GM12872 (cell line): ENCODE measurements around the gene ZNF814.

ENCODE experiments used
- TF ChIP-seq, protein P1 (sequence below): IDR thresholded peaks from 3 replicates; pipeline ENCODE4 v1.5.1; 2011; ENCODE audit warnings: low read depth, mild to moderate bottlenecking, low read length, moderate library complexity; ENCODE audit not compliant: insufficient read depth

Gene ZNF814

DNA sequence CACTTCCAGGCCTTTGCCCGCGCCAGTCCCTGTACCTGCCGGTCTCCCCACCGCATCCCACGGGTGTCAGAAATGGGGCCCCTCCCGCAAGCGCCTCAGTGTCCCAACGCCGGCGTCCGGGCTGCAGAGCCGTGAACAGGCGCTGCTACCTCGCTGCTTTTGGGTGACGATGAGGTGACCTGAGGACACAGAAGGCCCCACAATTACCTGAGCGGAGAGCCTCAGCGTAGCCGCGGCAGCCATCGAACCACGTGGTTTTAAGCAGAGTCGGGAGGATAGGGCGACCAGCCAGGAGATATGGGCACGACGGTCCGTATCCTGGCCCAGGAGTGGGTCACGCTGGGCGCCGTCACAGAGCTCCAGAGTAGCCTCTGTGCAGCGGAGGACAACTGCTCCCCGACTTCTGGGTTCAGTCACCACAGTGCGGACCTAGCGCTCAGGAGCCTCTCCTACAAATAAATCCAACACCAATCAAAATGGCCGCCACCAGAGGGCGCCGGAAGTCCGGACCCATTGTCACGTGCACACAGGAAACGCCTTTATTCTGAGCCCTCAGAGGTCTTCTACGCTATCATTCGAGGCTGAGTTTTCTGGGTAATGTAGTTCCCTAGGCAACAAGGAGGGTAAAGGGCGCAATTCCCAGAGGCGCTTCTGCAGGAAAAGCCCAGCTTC, at the start of gene ZNF814:
ZNF814 (minus strand) TSS at position 478 of the 672 bp plus-strand sequence; CDS start at position 243, 235 bp downstream.
- TF ChIP-seq, protein P1, sequence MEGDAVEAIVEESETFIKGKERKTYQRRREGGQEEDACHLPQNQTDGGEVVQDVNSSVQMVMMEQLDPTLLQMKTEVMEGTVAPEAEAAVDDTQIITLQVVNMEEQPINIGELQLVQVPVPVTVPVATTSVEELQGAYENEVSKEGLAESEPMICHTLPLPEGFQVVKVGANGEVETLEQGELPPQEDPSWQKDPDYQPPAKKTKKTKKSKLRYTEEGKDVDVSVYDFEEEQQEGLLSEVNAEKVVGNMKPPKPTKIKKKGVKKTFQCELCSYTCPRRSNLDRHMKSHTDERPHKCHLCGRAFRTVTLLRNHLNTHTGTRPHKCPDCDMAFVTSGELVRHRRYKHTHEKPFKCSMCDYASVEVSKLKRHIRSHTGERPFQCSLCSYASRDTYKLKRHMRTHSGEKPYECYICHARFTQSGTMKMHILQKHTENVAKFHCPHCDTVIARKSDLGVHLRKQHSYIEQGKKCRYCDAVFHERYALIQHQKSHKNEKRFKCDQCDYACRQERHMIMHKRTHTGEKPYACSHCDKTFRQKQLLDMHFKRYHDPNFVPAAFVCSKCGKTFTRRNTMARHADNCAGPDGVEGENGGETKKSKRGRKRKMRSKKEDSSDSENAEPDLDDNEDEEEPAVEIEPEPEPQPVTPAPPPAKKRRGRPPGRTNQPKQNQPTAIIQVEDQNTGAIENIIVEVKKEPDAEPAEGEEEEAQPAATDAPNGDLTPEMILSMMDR: peak; percentile 25; the same call in 1 of the 3 replicates

DNA sequence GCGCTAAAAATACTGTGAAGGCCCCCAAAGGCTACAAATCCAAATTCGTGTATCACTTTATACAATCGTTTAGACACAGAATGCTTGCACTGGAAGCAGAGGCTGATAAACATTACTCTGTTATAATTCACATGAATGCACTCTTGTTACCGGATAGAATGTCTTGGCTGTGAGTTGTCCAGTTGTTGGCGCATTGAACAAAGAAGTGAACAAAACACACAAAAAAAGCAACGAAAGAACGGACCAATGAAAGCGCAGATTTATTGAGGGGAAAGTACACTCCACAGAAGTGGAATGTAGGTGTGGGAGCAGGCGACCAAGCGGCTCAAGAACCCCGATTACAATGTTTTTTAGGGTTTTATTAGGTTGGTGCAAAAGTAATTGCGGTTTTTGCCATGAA, 46.9 kb upstream of the ZNF814 start:
- TF ChIP-seq, protein P1: no peak

DNA sequence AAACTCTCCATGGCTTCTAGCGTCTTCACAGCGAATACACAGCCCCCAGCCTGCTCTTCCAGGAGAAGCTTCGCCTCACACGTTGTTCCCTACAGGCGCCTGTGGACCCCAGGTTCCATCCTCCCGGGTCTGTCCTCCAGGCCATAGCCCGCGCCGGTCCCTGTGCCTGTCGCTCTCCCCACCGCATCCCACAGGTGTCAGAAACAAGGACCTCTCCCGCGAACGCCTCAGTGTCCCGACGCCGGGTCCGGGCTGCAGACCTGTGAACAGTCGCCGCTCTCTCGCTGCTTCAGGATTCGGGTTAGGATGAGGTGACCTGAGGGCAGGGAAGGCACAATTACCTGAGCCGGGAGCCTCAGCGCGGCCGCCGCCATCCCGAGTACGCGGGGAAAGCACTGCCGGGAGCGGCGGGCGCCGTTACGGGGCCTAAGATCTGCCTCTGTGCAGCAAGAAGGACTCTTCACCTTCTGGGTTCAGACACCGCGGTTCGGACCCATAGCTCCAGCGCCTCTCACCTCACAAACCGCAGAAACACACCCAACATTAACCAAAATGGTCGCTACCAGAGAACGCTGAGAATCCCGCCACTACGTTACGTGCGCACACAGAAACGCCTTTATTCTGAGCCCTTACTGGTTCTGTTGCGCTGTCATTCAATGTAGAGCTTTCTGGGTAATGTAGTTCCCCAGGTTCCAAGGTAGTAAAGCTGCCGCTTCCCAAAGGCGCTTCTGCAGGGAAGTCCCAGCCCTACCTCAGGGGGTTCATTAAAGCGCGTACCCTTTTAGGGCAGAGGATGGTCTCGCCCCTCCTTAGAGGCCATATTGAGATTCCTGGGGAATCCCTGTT, 46.2 kb upstream of the ZNF814 start, which contains the start of gene ZNF418:
ZNF418 (minus strand) TSS at position 583 of the 846 bp plus-strand sequence. CDS start 1,580 bp downstream, outside the sequence.
- TF ChIP-seq, protein P1: no peak

DNA sequence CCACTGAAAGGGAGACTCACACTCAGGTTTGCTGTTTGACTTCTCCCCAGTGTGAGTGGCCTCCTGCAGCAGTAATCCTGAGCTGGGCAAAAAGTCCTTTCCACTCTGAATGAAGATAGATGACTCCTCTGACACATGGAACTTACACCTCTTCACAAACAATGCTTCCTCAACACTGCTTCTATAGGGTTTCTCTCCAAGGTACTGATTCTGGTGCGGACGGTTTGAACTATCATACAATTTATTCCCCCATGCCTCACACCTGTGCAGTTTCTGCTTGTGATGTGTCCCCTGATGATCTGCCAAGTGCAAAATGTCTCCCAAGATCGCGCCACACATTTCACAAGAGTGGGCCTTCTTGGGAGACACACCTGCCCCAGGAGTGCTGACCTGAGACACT, 38.8 kb upstream of the ZNF814 start:
- TF ChIP-seq, protein P1: no peak

DNA sequence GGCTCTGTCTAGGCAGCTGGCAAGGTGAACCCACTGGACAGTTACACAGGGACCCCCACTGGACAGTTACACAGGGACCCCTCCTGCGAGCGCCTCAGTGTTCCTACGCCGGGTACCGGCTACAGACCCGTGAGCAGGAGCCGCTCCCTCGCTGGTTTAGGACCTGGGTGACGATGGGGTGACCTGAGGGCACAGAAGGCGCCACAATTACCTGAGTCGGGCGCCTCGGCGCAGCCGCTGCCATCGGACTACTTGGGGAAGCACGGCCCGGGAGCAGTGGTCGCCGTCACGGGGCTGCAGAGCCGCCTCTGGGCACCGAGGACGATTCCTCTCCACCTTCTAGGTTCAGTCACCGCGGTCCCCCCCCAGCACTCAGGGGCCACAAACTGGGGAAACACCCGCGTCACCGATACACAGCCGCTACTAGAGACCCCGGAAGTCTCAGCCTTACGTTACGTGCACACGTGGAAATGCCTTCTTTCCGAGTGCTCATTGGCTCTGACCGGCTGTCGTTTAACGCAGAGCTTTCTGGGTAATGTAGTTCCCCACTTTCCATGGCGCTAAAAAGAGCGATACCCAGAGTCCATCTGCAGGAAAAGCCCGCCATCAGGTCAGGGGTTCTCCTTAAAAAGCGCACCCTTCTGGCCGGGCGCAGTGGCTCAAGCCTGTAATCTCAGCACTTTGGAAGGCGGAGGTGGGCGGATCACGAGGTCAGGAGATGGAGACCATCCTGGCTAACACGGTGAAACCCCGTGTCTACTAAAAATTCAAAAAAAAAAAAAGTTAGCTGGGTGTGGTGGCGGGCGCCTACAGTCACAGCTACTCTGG, 27.5 kb upstream of the ZNF814 start, which contains the start of gene ZNF417:
ZNF417 (minus strand) TSS at position 425 of the 828 bp plus-strand sequence; CDS start at position 244, 181 bp downstream.
- TF ChIP-seq, protein P1: peak; percentile 46; the same call in 2 of the 3 replicates

DNA sequence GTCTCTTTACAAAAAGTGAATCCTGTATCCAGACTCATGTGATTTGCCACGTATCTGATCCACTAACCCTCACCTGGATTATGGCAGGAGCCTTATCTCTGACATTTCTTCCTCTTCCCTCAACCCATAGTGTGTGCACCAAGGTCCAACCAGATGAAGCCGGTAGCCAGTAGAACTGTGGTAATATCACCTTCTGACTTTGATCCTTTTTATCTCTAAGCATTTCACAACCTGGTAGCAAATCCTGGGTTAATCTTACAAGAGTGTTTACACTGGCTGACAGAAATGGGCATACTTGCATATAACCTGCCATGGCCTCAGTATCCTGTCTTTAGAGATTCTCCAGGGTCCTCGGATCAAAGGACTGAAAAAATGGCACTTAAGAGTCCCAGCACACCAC, 25.7 kb upstream of the ZNF814 start:
- TF ChIP-seq, protein P1: no peak
